Stimulated activated CD4-positive, alpha-beta T cell treated with anti-CD3 and anti-CD28 coated beads, Interleukin-4, amount 100 ng/mL, for 4 hours (primary cell): ENCODE data around the gene ZYX.
"Not testable (repeated sequence)": the region's sequence is repeated elsewhere in the genome, so short reads cannot be mapped to it uniquely, and the experiment has no call there.

Experiments used
- DNase-seq, 2 experiments: peaks; one replicate each; pipeline ENCODE4 v3.0.0-alpha.2; 2020

ZYX gene

DNA sequence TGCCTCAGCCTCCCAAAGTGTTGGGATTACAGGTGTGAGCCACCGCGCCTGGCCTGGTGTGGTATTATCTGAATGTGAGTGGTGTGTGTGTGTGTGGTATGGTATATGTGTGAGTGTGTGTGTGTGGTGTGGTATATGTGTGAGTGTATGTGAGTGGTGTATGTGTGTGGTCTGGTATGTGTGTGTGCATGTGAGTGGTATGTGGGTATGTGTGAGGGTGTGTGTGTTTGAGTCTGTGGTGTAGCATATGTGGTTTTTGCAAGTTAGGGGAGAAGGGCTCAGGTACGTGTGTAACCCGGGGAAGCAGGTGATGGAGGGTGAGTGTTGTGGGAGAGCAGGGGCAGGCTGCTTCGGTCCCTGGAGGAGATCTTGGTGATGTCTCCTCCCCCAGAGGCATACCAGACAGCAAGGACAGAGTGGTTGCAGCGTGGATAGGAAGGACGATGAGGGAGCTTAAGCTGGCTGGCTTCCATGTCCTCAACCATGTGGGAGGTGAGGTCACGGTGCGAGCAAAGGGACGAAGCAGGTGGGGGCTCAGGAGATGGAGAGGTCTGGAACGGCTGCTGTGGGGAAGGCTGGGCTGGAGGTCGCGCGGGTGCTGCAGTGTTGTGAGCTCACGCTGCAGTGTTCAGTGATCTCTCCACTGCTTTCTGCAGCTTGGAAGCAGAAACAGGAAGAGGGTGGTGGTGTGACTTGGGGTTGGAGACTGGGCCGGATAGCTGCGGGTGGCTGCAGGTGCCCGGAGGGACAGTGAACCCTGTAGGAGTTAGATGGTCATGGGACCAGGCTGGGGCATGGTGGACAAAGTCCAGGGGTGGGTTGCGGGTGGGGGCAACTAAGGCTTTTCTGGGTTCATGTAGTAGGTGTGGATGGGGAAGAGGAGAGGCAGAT, 5.0 kb downstream of the ZYX start:
- DNase-seq, result no peak

DNA sequence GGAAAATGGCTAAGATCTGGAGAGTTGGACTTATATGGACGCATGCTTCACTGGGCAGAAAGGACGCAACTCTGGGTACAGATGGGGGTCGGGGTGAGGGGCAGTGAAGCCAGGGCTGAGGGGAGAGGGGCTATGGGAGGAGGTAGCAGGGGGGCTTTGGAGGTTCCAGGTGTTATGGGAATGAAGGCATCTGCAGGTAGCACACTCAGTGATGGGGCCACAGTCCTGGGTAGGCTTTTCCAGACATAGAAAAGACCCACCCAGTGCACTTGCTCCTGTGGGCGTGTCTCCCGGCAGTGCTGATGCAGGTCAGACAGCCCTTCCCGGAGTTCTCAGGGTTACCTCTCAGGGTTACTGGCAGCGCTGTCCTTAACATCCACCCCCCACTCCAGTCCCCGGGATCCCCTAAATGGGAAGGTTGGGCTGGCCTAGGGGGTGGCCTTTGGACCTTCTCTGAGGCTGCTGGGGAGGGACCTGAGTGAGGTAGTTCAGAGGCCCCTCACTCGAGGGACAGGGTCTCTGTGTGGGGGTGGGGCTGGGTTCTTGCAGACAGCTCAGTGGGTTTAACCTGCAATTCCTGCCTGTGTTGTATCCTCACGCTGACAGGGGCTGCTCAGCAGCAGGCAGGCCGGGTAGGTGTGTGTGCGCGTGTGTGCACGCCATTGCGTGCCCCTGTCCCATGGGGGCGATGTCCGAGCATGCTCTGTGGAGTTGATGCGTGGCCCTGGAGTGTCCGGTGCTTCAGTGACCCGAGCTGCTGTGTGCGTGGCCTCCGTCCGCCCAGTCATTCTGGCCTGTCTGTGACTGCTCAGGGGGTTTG, 6.2 kb downstream of the ZYX start:
- no peak for DNase-seq

DNA sequence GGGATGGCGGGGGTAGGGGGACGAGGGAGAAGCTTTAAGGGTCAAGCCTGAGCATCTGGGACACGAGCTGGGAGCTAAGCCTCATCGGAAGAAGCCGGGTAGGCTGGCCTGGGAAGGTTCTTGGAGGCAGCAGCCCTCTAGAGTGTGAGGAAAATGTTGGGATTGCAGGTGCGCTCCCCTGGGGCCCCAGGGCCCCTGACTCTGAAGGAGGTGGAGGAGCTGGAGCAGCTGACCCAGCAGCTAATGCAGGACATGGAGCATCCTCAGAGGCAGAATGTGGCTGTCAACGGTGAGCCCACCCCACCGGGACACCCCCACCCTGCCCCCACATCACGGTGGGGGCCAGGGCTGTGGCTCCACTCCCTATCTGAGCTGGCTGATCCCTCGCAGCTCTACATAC, 6.9 kb downstream of the ZYX start:
- no peak for DNase-seq

DNA sequence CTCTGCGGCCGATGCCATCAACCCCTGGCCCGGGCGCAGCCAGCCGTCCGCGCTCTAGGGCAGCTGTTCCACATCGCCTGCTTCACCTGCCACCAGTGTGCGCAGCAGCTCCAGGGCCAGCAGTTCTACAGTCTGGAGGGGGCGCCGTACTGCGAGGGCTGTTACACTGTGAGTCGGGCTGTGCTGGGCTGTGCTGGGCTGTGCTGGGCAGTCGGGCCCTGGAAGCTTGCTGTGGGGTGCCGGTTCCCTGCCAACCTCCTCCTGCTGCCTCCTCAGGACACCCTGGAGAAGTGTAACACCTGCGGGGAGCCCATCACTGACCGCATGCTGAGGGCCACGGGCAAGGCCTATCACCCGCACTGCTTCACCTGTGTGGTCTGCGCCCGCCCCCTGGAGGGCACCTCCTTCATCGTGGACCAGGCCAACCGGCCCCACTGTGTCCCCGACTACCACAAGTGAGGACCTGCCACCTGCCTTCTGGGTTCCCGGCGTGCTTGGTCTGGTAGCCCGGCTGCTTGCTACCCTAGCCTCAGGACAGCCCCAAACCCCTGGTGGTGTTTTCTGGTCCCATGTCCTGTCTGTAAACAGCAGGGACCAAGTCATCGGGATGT, 7.5 kb downstream of the ZYX start:
- DNase-seq, result no peak

DNA sequence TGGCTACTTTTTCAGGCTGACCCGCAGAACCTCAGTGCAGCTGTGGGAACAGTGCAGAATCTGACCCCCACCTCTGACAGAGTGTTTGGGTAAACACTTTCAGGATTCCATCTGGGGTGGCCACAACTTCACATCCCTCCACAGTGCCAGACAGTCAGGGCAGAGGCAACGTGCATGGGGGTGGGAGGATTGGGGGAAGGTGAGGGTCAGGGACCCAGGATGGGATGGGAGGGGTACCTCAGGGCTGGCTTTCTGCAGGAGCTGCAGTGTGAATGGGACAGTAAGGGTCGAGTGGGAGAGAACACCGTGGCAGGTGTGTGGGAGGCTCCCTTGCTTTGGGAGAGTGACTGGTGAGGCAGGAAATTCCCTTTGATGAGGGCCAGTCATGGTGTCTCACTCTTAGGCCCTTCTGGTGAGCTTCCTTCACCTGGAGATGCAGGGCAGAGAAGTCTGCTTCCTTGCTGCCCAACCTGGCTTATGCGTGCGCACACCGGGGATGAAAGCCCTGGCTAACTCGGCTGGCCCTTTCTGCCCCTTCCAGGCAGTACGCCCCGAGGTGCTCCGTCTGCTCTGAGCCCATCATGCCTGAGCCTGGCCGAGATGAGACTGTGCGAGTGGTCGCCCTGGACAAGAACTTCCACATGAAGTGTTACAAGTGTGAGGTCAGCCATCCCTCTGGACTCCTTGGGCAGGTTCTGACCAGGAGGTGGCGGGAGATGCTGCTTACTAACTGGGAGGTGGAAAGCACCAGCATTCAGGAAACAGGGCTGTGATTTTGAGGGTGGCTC, 8.4 kb downstream of the ZYX start:
- DNase-seq, result no peak

DNA sequence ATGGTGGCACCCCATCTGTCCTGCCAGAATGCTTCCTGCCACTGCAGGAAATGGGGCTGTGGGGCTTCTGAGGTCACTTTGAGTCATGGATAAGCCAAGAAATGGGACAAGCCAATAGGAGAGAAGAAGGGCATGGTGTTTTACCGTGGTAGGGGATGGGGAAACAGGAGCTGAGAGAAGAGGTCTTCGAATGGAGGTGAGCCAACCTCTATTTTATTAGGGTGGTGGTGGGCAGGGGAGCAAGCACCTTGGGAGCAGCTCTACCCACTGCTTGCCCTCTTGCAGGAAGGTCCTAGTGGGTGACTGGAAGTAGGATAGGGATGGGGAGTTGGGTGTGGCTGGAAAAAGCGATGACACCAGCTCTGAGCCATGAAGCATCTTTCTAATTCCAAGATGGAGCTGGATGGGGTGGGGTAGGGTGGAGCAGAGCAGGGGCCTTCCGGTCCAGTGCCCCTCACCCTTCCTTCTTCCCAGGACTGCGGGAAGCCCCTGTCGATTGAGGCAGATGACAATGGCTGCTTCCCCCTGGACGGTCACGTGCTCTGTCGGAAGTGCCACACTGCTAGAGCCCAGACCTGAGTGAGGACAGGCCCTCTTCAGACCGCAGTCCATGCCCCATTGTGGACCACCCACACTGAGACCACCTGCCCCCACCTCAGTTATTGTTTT, 9.1 kb downstream of the ZYX start:
- DNase-seq, result no peak

DNA sequence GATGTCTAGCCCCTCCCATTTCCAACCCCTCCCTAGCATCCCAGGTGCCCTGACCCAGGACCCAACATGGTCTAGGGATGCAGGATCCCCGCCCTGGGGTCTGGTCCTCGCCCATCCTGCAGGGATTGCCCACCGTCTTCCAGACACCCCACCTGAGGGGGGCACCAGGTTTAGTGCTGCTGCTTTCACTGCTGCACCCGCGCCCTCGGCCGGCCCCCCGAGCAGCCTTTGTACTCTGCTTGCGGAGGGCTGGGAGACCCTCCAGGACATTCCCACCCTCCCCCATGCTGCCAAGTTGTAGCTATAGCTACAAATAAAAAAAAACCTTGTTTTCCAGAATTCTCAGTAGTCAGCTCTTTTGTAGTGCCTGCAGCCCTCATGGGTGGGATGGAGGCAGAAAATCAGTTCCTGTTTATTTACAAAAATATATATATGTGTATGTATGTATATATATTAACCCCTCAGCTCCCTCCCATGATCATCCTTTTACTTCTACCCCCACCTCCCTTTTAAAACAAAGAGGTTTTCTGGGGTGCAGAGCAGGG, 9.7 kb downstream of the ZYX start:
- DNase-seq, result no peak

DNA sequence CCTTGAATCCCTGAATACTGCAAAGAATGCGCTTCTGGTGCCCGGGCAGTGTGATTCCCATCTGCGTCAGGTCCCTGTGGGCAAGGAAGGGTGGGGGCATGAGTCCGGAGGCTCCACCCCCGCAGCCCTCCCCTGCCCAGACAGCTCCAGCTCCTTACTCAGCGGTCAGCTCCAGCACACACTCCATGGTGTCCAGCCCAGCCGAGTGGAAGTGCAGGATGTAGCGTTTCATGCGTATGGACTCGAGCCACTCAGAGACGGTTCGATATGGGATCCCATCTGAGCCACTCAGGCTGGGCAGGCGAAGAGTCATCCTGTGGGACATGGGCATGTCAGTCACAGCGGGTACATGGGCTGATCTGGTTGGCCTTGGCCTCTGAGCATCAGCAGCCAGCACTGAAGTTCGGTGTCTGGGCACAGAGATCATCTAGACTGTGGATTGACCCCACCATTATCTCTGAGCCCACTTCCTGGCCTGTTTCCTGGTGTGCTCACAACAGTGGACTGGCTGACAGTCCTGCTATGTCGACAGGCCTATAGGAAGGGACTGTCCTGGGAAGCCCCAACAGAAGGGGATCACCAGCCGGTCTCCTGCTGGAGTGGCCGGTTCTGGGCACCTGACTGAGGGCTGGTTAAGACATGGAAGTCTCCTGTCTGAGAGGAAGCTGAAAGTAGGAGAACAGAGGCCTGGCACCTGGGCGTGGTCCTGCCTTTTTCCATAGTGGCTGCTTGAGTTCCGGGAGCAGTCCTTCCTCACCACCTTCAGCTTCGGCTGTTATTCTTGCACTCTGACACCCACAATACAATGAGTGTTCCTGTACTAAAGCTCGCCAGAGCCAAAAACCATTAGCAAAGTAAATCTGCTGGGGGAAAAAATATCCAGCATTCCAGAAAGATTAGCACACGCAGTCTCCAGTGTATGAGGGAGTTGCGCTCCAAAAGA, 10.6 kb downstream of the ZYX start:
- DNase-seq, result no peak

DNA sequence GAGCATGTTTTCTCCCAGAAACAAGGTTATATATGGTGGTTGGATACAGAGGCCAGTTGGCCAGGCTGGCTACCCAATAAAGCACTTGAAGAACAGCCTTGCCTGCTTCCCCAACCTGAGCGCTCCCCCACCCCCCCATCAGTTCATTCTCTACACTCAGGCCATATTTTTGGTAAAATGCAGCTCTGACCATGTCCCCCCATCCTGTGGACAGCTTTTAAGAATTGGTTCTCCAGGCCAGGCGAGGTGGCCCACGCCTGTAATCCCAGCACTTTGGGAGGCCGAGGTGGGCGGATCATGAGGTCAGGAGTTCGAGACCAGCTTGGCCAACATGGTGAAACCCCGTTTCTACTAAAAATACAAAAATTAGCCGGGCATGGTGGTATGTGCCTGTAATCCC, 11.3 kb downstream of the ZYX start:
- not testable (repeated sequence) for DNase-seq

DNA sequence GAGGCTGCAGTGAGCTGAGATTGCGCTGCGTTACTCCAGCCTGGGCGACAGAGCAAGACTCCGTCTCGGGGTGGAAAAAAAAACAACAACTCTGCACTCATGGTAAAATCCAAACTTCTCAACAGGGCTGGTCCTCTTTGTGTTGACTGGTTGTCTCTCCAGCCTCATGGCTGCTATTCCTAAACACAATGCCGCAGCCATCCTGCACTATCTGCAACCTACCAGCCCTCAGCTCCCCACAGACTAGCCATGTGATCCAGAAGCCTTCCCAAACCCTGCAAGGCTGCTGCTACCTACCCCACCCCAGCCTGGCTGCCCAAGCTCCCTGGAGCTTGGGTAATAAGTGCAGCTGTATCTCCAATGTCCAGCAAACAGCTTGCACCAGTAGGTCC, 11.7 kb downstream of the ZYX start:
- DNase-seq, result no peak

DNA sequence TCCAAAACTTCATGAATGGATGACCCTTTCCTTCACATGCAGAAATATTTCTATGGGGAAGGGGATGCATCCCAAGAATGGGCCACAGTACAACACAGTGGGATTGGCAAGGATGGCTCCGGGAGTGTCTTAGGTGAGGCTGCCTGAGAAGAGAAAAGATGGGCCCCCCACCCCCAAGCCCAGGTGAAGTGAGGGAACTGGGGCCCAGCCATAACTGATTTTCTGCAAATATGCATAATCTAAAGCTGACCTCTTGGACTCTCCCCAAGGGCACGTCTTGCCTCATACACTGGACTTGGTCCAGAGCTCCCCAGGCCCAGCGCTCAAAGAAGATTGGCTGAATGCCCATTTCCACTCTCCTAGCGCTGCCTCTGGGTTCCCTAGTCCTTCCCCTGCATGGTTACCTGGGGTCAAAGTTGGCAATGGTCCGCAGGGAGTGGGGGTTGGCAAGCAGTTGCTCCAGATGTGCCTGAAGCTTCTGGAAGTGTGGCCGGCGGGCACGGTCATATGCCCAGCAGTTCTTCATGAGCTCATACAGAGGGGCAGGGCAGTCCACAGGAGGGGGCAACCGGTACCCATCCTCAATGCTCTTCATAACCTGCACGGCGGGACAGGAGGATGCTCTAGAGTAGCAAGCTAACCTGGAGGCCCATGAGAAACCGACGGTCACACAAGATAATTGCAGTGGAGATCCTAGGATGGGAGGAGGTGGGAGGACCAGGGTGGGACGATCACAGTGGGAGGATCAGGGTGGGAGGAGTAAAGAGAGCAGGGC, 12.3 kb downstream of the ZYX start:
- DNase-seq, result no peak

DNA sequence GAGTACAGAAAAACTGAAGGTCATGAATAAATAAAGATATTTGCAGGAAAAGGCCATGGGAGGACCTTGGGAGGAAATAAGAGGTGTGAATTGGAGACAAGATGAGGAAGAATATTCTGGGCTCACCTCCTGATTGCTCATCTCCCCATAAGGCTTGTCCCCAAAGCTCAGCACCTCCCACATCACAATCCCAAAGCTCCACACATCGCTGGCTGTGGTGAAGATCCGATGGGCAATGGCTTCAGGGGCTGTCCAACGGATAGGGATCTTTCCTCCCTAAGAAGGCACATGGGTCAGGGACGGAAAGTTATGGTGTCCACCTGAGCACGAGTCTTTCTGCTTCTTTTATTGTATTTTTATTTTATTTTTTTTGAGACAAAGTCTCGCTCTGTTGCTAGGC, 12.9 kb downstream of the ZYX start:
- DNase-seq, result no peak

DNA sequence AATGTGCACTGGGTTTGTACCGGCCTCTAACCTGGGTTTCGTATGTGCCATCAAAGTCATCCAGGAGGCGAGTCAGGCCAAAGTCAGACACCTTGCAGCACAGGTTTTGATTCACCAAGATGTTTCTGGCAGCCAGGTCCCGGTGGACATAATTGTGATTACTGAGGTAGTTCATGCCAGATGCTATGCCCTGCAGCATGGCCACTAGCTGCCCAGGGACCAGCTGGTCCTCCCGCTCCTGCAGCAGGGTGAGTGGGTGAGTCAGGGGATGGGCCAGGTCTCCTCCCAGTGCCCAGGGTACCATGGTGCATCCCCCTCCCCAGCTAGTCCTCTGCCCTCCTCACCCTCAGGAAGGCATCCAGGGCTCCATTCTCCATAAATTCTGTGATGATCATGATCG, 13.6 kb downstream of the ZYX start:
- no peak for DNase-seq

DNA sequence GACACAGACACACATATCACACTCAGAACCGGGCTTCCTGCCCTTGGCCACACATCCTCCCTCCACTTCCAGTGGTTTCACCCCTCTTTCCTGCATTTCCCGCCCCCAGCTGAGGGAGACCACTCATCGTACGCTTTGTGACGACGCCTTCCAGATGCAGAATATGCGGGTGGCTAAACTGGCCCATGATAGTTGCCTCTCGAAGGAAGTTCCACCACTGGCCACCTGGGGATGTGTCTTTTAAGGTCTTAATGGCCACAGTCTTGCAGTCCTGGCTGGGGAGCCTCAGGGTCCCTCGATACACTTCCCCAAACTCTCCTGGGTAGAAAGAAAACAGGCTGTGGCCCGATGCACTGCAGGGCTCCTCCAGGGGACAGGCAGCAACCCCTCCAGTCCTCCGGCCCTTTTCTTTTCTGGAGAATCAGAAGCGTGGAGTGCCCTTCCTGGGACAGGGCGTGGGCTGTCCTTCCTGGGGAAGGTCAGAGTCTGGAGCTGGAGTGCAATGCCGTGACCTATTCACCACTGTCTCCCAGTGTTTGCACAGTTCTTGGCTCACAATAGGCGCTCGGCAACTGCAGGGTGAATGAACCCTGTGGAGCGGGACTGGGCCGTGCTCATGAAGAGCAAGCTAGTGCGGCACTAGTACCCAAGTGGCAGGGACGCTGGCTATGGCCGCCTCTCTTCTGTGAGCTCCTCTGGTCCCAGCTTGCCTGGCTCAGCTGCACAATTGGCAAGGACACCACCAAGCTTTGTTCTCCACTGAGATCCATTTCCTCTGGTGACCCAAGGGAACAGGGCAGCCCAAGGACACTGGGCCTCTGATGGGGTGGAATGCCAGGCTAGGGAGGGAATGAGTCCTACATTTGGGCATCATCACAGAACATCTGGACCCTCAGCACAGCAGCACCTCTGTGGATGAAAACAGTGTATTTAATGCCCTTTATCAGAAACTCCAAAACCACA, 14.3 kb downstream of the ZYX start:
- no peak for DNase-seq

DNA sequence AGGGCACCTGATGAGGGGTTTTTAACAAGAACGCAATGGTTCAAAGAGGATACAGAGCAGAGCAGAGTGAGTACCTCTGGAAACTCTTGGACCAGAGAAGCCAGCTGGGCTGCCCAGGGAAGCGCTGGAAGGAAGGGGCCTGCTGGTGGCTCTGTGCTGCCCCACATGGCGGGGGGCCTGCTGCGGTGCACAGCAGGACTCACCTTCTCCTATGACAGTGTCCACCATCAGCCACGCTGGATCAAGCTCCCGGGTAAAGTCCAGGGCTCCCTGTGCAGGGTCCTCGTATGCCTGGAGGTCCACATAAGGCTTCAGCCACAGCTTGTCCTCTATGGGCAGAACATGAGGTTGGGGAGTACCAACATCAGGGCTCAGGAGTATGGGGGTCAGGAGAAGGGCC, 15.0 kb downstream of the ZYX start:
- no peak for DNase-seq

DNA sequence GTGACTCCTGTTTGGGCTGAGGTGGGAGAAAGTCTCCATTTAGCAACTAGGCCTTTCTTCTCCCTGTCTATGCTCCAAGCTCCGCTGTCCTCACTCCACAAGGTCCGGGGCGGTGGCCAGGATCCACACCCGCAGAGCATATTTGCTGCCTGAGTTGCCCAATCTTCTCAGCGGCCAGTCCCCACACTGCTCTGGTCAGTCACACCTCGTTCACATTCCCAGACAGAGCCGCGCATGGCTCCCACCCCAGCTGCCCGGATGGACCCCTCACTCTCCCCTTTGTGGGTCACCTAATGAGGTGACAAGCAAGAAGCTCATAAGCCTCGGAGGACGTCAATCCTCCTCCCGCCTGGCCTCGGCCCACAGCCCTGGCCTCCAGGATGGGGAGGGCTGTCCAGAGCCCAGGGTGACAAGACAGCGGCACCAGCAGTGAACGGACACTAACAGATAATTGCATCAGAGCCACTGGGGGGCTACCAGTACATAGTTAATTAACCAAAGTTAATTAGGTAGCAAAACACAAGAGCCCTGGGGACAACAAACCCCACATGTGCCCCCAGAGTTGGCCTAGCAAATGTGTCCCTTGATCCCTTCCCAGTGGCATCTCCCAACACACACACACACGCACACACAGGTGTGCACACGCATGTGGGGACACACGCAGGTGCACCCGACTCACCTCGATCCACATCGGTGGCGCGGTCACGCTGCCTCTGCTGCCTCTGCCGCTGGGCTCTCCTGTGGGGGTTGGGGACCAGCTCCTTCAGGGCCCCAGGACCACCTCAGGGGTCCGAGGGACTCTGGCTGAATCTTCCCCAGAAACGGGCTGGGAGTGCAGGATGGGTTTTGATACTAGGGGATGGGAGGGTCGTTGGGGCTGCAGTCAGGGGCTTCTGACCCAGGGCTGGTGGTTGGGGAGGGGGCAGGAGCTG, 15.7 kb downstream of the ZYX start:
- DNase-seq, result no peak

DNA sequence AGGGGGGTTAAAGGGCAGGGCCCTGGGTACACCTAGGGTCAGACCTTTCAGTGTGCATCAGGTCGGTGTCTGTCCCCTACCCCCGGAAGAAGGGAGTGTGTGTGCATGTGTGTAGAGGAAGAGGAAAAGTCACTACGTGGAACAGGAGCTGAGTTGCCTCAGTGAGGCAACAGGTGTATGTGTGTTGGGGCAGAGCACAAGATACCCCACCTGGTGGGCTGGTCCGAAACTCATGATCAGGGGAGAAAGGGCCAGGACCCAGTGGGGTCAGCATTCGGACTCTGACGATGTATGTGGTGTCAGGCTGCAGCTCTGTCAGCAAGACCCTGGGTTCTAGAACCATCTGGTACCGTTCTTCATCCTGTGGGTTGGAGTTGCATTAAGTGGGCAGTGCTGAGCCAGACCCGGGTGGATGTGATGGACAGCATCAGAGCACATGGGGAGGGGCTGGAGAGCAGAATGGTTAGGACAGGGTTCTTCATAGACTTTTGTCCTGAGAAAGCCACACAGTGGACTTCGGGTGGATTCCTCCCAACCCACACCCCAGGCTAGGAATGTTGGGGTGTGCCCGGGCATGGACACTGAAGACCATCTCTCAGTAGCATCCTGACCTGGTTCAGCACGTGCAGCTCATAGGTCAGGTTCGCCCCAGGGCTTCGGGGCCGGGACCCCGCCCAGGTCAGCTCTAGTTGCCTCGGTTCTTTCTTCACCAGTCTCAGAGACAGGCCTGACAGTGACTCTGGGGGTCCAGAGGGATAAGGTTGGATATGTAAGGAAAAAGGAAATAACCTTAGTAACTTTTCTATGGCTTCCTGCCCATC, 16.8 kb downstream of the ZYX start:
- no peak for DNase-seq
